Astrocyte (in vitro differentiated cells and primary cell): ENCODE data around the gene BCOR.

Source experiments
- EZH2 ChIP-seq: IDR thresholded peaks from 2 replicates; pipeline ENCODE4 v1.6.1; 2012; ENCODE audit warnings: mild to moderate bottlenecking, low read length, inconsistent platforms; ENCODE audit not compliant: insufficient read depth
- TF ChIP-seq, protein P1 (sequence below): IDR thresholded peaks from 2 replicates; pipeline ENCODE4 v1.5.1; 2011; ENCODE audit warnings: low read depth, mild to moderate bottlenecking, inconsistent platforms, low read length, moderate library complexity; ENCODE audit not compliant: insufficient read depth

DNA sequence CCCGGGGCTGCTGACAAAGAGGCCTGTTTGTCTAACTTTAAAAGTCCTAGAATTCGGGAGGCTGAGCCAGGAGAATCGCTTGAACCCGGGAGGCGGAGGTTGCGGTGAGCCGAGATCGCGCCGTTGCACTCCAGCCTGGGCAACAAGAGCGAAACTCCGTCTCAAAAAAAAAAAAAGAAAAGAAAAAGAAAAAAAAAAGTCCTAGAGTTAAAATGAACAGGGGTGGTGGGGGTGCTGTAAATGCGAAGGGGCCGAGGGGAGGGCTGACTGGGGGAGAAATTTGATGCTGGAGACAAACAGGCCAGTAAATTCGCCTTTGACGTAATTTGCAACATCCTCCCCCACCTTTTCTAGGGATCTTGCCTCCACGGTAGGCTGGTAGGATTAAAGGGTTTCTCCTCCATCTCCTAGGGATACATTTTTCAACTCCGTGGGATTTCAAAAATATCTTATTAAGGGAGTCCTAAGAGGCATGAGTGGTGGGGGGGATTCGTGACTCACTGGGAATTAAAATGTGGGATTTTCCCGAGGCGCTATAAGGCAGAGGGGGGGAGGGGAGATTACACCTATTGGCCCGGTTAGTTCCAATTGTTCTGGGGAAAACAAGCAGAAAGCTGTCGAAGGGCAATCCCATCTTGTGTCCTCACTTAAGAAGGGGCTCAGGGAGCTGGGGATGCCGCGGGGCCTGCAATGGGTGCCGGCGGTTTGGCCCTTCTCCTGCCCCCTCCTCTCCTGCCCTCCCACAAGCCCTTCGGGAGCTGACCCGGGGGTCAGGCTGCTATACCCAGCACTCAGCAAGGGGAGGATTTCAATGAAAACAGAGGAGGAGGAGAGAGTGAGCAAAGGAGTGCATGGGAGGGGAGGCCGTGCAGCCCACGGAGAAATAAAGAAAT, 3.0 kb upstream of the BCOR start:
- TF ChIP-seq, protein P1, sequence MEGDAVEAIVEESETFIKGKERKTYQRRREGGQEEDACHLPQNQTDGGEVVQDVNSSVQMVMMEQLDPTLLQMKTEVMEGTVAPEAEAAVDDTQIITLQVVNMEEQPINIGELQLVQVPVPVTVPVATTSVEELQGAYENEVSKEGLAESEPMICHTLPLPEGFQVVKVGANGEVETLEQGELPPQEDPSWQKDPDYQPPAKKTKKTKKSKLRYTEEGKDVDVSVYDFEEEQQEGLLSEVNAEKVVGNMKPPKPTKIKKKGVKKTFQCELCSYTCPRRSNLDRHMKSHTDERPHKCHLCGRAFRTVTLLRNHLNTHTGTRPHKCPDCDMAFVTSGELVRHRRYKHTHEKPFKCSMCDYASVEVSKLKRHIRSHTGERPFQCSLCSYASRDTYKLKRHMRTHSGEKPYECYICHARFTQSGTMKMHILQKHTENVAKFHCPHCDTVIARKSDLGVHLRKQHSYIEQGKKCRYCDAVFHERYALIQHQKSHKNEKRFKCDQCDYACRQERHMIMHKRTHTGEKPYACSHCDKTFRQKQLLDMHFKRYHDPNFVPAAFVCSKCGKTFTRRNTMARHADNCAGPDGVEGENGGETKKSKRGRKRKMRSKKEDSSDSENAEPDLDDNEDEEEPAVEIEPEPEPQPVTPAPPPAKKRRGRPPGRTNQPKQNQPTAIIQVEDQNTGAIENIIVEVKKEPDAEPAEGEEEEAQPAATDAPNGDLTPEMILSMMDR: no peak
- TF ChIP-seq EZH2: no peak
